ENCODE measurements around the gene GLYR1.

The GLYR1 gene

DNA sequence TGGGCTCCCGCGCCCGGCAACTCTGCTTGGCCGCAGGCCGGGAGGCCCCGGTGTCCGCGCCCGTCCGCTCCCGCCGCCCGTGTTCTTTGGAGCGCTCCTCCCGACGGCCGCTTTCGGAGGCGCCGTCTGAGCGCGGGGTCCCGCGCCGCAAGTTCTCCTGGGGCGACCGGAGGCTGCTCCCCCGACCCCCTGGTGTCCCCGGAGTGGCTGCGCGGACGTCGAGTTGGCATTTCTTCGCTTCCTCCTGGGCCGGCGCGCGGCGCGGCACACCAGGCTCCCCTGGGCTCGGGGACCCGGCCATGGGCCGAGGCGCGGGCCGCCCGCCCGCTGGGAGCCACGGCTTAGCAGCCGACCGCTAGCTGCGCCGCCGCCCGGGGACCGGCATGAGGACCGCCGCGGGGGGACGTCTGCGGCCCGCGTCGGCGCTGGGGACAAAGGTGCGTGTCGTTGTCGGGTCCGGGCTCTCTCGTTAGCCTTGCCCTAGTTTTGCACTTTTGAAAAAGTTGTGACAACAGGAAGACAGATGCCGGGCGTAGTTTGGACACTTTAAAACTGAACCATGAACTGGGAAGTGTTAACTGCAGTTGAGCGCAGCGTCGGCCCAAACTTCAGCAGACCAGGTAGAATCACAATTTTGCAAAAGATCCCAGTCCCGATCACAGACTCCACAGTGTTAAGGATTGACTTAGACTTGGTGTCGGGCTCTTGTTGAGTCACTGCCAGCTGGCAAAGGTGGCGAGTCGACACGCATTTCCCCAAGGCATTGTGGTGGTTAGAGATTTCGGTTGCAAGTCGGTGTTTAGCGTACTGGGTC, 893 bp upstream of the GLYR1 start:
- DNase-seq (ENCODE audit: low read depth): peak; percentile 10

- no peak for DNase-seq (ENCODE audit: low read depth)
These were observed 586 bp downstream of the GLYR1 start for GRCh38 chr16:4846503-4846900.

DNA sequence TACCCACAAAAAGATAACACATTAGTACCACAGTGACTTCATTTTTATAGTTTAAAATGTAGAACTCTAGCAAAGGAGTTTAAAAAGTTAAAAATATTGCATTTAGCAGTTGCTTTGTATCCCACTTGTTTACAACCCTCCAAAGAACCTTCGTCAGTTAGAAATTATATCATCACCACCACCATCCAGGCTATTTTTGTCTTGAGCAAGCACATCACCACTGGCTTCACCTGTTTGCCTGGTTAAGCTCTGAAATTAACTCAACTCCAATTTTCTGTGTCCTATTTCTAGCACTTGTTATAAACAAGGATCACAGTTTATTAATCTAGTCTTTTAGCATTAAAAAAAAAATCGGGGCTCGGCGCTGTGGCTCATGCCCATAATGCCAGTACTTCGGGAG, 6.1 kb downstream of the GLYR1 start:
- no peak for DNase-seq (ENCODE audit: low read depth)

- DNase-seq (ENCODE audit: low read depth): no peak
These were observed 7.1 kb downstream of the GLYR1 start for GRCh38 chr16:4839942-4840341.

GRCh38 chr16:4837733-4838501, 9.2 kb downstream of the GLYR1 start:
- no peak for DNase-seq (ENCODE audit: low read depth)

DNA sequence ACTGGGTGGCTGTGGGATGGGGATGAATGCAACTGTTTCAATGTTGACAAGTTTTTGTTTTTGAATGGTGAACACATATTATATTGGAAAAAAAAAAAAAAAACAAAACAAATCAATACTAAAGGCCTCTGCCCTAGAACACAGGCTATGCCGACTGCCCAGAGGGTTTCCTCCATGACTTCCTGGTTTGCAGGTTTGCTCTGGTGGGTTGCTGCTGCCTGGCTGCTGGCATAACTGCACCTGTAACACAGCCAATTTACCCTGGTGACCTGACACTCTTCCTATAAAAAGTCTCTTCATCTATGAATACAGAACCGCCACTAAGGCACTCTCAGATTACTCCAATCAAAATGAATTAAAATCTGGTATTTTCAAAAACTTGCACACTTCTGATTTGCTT, 10.4 kb downstream of the GLYR1 start:
- DNase-seq (ENCODE audit: low read depth): no peak

GRCh38 chr16:4833584-4833983, 13.5 kb downstream of the GLYR1 start:
- no peak for DNase-seq (ENCODE audit: low read depth)

GRCh38 chr16:4832698-4833343, 14.3 kb downstream of the GLYR1 start:
- DNase-seq (ENCODE audit: low read depth): no peak

- no peak for DNase-seq (ENCODE audit: low read depth)
These were observed 15.5 kb downstream of the GLYR1 start for GRCh38 chr16:4831616-4832015.

GRCh38 chr16:4830408-4830807, 16.7 kb downstream of the GLYR1 start:
- DNase-seq (ENCODE audit: low read depth): no peak

DNA sequence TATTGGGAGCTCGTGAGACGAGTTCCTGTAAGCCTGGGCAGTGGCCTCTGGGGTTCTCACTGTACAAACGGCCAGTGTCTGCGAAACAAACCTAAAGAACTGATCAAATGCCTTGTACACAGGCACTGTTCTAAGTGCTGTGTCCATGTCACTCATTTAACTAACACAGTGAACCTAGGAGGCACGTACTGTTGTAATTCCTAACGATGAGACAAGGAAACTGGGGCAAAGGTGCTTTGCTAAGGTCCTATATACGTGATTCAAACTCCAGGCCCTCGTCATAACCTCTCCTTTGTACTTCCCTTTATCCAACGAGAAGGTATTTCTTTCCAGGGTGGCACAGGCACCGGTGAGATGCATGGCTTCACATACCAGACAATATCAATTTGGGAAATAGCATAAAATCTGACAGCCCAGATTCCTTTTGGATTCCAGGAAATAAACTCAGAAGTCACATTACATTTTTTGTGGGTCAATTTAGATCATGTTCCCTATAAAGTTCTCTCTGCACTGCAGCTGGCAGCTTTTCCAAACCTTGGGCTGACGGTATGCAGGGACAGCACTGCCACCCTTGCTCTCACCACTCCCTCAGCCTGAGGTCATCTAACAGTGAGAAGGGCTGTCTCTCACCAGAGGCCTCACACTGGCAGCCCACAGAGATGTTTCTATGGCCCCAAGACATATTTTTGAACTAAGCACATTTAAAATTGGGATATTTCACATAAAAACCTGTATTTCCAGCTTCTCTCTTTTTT, 18.3 kb downstream of the GLYR1 start:
- no peak for DNase-seq (ENCODE audit: low read depth)

GRCh38 chr16:4826980-4827379, 20.1 kb downstream of the GLYR1 start:
- DNase-seq (ENCODE audit: low read depth): no peak

GRCh38 chr16:4826526-4826925, 20.6 kb downstream of the GLYR1 start:
- DNase-seq (ENCODE audit: low read depth): no peak

DNA sequence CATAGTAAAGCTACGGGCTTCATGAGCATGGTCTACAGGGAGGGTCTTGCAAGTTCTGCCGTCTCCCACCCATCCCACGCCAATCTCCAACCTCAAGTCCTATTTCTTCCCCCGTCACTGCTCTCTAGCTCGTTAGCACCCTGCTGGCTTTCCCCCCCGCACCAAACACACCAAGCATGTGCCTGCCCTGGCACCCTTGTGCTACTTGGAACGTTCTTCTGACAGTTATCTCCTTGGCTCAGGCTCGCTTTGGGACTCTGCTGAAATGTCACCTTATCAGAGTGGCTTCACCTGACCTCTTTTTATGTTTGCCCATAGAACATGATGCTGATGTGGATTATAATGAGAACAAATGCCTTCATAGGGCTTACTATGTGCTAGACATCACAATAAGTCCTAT, 21.9 kb downstream of the GLYR1 start:
- DNase-seq (ENCODE audit: low read depth): no peak

- DNase-seq (ENCODE audit: low read depth): no peak
These were observed 26.4 kb downstream of the GLYR1 start for GRCh38 chr16:4820652-4821051.

- no peak for DNase-seq (ENCODE audit: low read depth)
These were observed 32.4 kb downstream of the GLYR1 start for GRCh38 chr16:4814542-4815173.

GRCh38 chr16:4814046-4814445, 33.0 kb downstream of the GLYR1 start:
- DNase-seq (ENCODE audit: low read depth): no peak

- DNase-seq (ENCODE audit: low read depth): no peak
These were observed 33.7 kb downstream of the GLYR1 start for GRCh38 chr16:4813251-4814003.

- DNase-seq (ENCODE audit: low read depth): no peak
These were observed 35.3 kb downstream of the GLYR1 start for GRCh38 chr16:4811773-4812172.

DNA sequence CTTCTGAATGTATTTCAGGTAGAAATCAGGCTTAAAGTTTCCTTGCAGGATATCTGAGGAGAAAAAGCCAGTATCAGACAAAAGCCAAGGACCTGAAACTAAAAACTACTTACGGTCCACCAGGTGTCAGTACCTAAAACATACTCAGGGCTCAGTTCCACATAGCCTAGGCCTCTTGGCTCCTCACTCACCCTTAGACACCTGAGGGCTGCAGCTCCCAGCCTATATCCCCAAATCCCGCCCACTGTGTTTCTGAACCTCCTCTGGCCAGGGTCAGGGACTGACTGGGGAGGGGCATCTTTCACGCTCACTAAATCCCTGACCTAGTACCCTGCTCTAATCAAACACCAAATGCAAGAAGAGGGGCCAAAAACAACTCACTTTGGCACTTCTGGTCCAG, 35.8 kb downstream of the GLYR1 start:
- no peak for DNase-seq (ENCODE audit: low read depth)

- no peak for DNase-seq (ENCODE audit: low read depth)
These were observed 40.8 kb downstream of the GLYR1 start for GRCh38 chr16:4806280-4806679.
